Measurements from ENCODE around the gene LUZP2.

- TF ChIP-seq TAF1 (IDR thresholded peaks at IDR 0.05; ENCODE audit: low read depth) (no peak), EP300 (conservative IDR thresholded peaks at IDR 0.05; ENCODE audit: poor library complexity, severe bottlenecking) (no peak), CTCF (IDR thresholded peaks at IDR 0.05; ENCODE audit: poor library complexity, severe bottlenecking) (no peak), RAD21 (conservative IDR thresholded peaks at IDR 0.05) (no peak), EZH2 (IDR thresholded peaks at IDR 0.05; ENCODE audit: borderline replicate concordance, insufficient read depth, low read length, poor library complexity, severe bottlenecking) (no peak), POLR2AphosphoS5 (IDR thresholded peaks at IDR 0.05) (no peak), REST (IDR thresholded peaks at IDR 0.05; ENCODE audit: borderline replicate concordance) (no peak), MXI1 (conservative IDR thresholded peaks at IDR 0.05; ENCODE audit: poor library complexity, severe bottlenecking) (no peak), SMC3 (conservative IDR thresholded peaks at IDR 0.05; ENCODE audit: poor library complexity) (no peak)
Observed at GRCh38 chr11:24624432-24624831, 127.6 kb downstream of the LUZP2 start.

All from neural cell (in vitro differentiated cells).